ENCODE results near the gene PIEZO1. TPM values are rescaled to one million over a fixed set of nuclear protein-coding genes. Genes with fewer than 3 reads are reported as not detected.

The PIEZO1 gene
- total RNA-seq, 2 donors from 2014 or later: 272 to 318 TPM

DNA sequence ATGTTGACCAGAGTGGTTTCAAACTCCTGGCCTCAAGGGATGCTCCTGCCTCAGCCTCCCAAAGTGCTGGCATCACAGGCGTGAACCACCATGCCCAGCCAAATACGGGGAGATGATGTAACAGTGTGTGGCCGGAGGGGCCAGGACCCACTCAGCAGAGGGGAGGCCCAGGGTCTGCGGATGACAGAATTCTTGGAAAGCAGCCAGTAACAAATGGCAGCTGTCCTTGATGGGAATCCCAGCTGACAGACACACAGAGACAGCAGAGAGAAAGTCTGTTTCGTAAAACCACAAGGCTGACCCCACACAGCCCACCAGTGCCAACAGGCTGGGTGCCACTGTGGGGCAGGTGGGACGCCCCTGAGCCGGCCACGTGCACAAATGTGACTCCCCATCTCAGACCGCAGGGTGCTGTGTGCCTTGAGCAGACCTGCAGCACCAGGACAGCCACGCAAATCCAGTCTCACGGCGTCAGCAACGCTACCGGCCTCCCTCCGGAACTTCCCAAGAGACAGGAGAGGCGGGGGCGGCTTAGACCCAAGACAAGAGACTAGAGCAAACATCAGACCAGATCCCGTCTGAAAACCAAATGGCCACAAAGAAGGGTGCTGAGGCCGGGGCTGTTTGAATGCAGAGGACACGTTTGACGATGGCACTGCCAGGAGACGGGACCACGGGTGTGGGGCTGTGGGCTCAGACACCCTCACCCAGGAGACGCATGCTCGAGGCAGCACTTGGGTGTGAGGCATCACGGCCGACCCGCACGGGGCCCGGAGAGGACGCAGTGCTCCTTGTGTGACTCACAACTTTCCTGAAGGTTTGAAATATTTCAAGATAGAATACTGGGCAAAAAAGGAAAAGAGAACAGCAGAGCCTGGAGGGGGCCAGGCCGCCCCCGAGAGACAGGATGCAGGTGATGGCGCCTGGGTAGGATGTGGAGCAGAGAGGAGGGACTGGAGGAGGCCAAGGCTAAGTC is 54.1 kb downstream of the PIEZO1 start:
- H3K27ac Mint-ChIP-seq: no peak overlapping the region
- peaks cover 2% of the 10 kb centered on the region for H3K36me3 Mint-ChIP-seq (ENCODE audit: low read depth)
- H3K27me3 Mint-ChIP-seq: no peaks in the 10 kb centered on the region
- no peak overlapping the region for H3K4me3 Mint-ChIP-seq
- ATAC-seq: no peak
- peaks cover 5% of the 10 kb centered on the region for H3K4me1 Mint-ChIP-seq
- H3K9me3 ChIP-seq (ENCODE audit: control insufficient read depth, low read length, poor library complexity, severe bottlenecking): no peaks in the 10 kb centered on the region
- DNase-seq: no peak

DNA sequence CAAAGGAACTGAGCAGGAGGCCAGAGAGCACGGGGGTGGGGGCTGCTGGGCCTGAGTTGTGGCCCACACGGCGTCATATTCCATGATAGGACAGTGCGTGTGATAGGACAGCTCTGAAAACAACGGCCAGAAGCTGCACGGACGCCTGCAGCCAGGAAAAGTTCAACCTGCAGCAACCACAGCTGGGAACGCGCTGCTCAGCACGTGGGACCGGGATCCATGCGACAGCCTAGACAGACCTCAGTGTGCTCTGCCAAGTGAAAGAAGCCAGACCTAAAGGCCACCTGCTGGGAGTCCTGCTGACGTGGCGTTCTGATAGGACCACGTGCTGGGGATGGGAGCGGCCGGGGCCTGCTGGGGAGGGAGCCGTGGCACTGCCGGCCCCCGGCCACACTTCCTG is 57.1 kb downstream of the PIEZO1 start:
- no peaks in the 10 kb centered on the region for H3K9me3 ChIP-seq (ENCODE audit: control insufficient read depth, low read length, poor library complexity, severe bottlenecking)
- no peak for DNase-seq
- Mint-ChIP-seq H3K36me3 (ENCODE audit: low read depth) (peaks cover 2% of the 10 kb centered on the region), H3K27ac (no peak overlapping the region), H3K4me1 (peaks cover 5% of the 10 kb centered on the region), H3K27me3 (no peaks in the 10 kb centered on the region), H3K4me3 (no peak overlapping the region)
- ATAC-seq: no peak

DNA sequence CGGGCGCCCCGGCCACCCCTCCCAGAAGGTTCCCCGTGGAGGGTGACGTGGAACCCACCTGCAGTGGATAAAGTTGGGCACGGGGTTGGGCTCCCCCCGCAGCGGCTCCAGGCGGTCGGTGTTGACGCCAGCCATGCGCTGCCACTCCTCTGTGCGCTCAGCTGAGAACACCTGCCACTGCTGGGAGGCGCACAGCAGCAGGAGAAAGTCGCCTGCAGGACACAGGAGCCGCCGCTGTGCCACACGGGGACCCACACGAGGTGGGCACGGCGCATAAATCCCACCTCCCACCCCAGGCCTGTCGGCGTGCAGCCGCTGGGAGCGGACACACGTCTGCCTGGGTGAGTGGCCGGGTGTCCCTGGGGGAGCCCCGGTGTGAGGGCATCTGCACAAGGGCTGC is 58.0 kb downstream of the PIEZO1 start:
- Mint-ChIP-seq H3K4me1 (peaks cover 5% of the 10 kb centered on the region), H3K27me3 (no peaks in the 10 kb centered on the region), H3K27ac (no peak overlapping the region), H3K4me3 (no peak overlapping the region), H3K36me3 (ENCODE audit: low read depth) (peaks cover 2% of the 10 kb centered on the region)
- DNase-seq (no peak), ATAC-seq (no peak)
- no peaks in the 10 kb centered on the region for H3K9me3 ChIP-seq (ENCODE audit: control insufficient read depth, low read length, poor library complexity, severe bottlenecking)

DNA sequence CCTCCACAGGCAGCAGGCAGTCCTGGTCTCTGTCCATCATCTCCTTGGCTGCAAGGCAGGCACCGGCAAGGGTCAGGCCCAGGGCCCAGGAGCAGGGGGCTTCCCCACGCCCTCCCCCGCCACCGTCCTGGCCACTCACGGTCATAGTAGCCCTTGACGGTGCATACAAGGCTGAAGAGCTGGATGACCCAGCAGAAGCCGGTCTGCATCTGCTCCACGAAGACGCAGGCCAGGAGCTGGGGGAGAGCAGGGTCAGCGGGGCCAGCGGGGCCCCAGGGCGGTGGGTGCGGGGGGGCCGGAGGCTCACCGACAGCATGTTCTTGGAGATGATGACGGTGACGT is 58.6 kb downstream of the PIEZO1 start:
- peaks cover 5% of the 10 kb centered on the region for H3K4me1 Mint-ChIP-seq
- H3K27me3 Mint-ChIP-seq: no peaks in the 10 kb centered on the region
- DNase-seq: no peak
- H3K36me3 Mint-ChIP-seq (ENCODE audit: low read depth): peaks cover 2% of the 10 kb centered on the region
- no peaks in the 10 kb centered on the region for H3K9me3 ChIP-seq (ENCODE audit: control insufficient read depth, low read length, poor library complexity, severe bottlenecking)
- ATAC-seq: no peak
- H3K4me3 Mint-ChIP-seq: no peak overlapping the region
- no peak overlapping the region for H3K27ac Mint-ChIP-seq

DNA sequence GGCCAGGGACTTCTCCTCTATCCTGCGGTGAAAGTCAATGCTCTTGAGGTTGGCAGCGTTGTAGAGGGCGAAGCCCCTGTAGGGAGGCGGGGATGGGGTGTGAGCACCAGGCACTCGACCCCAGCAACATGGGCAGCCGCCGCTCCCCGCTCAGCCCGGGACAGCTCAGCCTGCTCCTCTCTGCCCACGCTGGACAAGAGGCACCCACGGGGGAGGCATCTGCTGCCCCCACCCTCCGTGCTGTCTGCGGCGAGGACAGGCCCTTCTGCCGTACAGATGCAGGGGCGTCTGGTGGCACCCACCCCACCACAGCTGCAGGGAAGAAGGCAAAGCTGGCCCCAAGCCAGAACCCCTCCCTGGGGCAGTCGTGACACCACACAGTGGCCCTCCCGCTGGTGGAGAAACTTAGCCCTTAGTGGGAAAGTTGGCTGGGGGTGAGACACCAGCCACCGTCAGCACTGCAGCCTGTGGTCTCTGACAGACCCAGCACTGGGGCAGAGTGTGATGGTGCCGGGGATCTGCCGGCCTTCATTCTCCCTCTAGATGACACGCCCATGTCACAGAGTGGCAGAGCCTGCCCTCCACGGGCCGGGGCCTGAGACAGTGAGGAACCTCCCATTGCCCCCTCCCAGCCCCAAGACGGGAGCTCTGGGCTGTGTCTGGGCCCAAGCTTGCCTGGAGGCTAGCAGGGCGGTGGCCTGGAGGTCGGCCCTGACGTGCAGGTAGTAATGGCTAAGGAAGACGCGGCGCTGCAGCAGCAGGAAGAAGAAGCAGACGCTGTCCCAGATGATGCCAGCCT is 59.2 kb downstream of the PIEZO1 start:
- ATAC-seq (no peak), DNase-seq (no peak)
- no peaks in the 10 kb centered on the region for H3K9me3 ChIP-seq (ENCODE audit: control insufficient read depth, low read length, poor library complexity, severe bottlenecking)
- Mint-ChIP-seq H3K4me1 (peaks cover 2% of the 10 kb centered on the region), H3K27me3 (no peaks in the 10 kb centered on the region), H3K4me3 (no peak overlapping the region), H3K36me3 (ENCODE audit: low read depth) (peaks cover 2% of the 10 kb centered on the region), H3K27ac (no peak overlapping the region)

DNA sequence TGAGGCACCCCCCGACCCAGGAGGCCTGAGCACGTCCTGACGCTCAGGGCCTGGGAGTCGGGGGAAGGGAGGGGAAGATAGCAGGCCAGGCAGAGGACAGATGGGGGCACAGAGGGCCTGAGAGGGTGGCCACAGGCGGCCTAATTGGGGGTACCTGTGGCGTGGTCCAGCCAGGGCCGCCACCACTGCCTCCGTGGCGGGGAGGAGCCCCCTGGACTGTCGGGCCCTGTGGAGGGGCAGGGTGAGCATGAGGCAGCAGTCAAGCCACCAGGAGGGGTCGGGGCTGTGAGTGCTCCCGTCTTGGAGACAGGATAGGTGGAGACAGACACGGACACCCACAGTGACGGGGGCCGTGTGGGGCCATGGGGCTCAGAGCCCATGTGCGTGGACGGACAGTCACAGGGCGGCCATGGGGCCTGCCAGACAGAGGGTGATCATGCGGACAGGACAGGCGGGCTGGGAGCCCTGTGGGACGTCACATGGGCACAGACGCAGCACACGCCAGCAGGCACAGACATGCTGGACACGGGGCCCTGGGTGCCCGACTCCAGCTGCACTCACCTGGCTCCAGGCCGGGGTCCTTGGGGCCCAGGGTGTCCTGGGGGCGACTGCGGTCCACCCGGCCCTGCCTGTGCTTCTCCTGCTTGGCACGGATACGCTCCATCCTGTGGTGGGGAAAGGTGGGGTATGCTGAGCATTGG is 60.0 kb downstream of the PIEZO1 start:
- H3K27ac Mint-ChIP-seq: no peak overlapping the region
- H3K4me1 Mint-ChIP-seq: peaks cover 2% of the 10 kb centered on the region
- H3K36me3 Mint-ChIP-seq (ENCODE audit: low read depth): peaks cover 2% of the 10 kb centered on the region
- no peaks in the 10 kb centered on the region for H3K27me3 Mint-ChIP-seq
- no peaks in the 10 kb centered on the region for H3K9me3 ChIP-seq (ENCODE audit: control insufficient read depth, low read length, poor library complexity, severe bottlenecking)
- ATAC-seq (no peak), DNase-seq (no peak)
- H3K4me3 Mint-ChIP-seq: no peak overlapping the region

DNA sequence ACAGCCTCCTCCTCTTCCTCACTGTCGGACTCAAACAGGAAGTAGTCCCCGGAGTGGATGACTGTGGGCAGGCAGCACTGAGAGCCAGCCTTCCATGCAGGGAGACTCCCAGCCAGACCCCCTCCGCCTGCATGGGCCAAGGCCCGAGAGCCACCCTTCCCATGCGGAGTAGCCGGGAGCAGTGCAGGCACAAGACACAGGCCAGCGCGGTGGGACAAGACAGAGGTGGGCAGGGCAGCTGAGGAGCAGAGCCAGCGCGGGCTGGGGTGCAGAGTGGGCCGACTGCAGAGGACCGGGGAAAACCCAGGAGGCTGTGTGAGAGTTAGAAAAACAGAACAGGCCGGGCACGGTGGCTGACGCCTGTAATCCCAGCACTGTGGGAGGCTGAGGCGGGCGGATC is 61.1 kb downstream of the PIEZO1 start:
- Mint-ChIP-seq H3K4me3 (no peak overlapping the region), H3K4me1 (no peaks in the 10 kb centered on the region), H3K27me3 (no peaks in the 10 kb centered on the region), H3K36me3 (ENCODE audit: low read depth) (no peaks in the 10 kb centered on the region), H3K27ac (no peak overlapping the region)
- DNase-seq (no peak), ATAC-seq (no peak)
- no peaks in the 10 kb centered on the region for H3K9me3 ChIP-seq (ENCODE audit: control insufficient read depth, low read length, poor library complexity, severe bottlenecking)

DNA sequence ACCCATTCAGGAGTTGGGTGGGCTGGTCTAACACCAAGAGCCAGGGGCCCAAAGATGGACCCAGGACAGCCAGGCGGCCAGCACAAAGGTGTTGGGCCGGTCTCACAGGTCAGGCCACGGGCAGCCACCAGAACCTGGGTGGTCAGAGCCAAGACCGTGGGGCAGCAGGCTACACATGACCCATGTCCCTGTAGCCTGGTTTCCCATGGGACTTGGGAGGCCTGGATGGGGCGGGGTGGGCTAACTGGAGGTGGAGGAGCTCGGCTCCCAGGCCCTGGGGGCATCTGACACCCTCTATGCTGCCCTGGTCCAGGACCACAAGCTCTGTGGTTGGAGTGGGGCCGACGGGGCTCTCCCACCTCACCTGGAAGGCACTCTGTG is 61.5 kb downstream of the PIEZO1 start:
- no peaks in the 10 kb centered on the region for H3K9me3 ChIP-seq (ENCODE audit: control insufficient read depth, low read length, poor library complexity, severe bottlenecking)
- H3K27ac Mint-ChIP-seq: no peak overlapping the region
- DNase-seq (no peak), ATAC-seq (no peak)
- H3K27me3 Mint-ChIP-seq: no peaks in the 10 kb centered on the region
- H3K36me3 Mint-ChIP-seq (ENCODE audit: low read depth): no peaks in the 10 kb centered on the region
- no peaks in the 10 kb centered on the region for H3K4me1 Mint-ChIP-seq
- no peak overlapping the region for H3K4me3 Mint-ChIP-seq

DNA sequence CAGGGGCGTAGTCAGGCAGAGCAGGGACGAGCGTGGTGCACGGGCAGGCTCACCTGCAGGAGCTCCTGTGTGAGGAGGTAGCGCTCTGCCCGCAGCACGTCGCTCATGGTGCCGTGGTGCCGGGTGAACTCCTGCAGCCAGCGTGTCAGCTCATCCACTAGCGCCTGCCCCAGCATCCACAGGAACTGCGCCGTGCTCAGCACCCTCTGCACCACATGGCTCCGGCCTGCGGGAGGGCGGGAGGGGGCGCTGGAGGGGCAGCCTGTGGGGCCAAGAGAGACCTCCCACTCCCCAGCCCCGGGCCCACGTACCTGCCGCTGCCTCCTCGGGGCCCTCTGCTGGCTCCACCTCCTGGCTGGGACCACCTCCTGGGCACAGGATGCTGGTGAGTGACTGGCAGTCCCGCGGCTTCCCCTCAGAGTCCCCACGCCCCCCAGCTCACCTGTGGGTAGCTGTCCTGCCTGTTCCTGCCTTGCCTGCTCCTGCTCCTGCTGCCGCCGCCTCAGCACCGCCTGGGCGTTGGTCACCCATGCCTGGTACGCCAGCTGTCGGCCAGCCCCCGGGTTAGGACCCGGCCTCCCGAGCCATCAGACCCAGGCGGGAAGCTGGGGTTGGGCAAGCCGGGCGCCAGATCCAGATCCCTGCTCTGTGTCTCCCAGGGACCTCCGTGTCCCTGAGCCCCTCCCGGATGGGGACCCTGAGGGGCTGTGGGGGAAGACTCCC is 62.1 kb downstream of the PIEZO1 start:
- no peak overlapping the region for H3K27ac Mint-ChIP-seq
- no peaks in the 10 kb centered on the region for H3K9me3 ChIP-seq (ENCODE audit: control insufficient read depth, low read length, poor library complexity, severe bottlenecking)
- H3K4me3 Mint-ChIP-seq: no peak overlapping the region
- ATAC-seq (no peak), DNase-seq (no peak)
- peaks cover under 1% of the 10 kb centered on the region for H3K4me1 Mint-ChIP-seq
- no peaks in the 10 kb centered on the region for H3K36me3 Mint-ChIP-seq (ENCODE audit: low read depth)
- no peaks in the 10 kb centered on the region for H3K27me3 Mint-ChIP-seq

DNA sequence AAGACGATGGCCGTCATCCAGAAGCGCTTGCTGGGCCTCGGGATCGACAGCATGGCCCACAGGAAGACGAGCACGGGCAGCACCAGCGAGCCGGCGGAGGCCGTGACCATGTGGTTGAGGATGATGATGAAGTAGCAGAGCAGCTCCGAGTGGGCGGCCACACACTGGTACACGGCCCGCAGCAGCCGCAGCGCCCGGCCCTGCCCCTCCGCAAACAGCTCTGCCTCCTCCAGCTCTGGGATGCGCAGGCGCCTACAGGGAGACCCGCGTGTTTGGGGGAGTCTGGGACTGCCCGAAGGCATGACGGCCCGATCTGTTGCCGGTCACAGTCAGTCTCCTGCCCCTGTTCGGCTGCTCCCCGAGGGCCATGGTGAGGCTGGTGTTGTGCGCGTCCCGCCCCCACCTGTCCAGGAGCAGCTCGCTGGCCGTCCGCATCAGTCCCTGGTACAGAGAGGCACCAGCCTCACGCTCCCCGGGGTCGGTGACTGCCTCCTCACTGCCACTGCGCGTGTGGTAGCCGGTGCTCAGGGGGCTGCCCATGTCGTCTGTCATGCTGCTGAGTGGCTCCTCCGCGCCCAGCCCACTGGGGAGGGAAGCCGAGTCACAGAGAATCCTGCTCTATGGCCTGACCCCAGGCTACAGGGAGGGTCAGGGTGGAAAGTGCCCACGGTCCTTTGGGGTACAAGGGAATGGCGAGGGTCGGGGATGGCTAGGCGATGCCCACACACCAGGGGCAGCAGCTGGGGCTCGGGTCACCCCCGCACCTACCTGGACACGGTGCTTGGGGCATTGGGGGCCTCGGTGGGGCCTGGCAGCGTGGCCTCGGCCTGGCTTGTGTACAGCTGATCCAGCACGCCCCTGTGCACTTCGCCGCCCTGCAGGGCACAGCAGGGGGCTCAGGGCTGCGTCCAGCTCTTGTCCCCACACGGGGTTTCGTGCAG is 62.9 kb downstream of the PIEZO1 start:
- H3K9me3 ChIP-seq (ENCODE audit: control insufficient read depth, low read length, poor library complexity, severe bottlenecking): no peaks in the 10 kb centered on the region
- Mint-ChIP-seq H3K4me3 (no peak overlapping the region), H3K4me1 (peaks cover 3% of the 10 kb centered on the region), H3K36me3 (ENCODE audit: low read depth) (no peaks in the 10 kb centered on the region), H3K27ac (no peak overlapping the region), H3K27me3 (no peaks in the 10 kb centered on the region)
- ATAC-seq (no peak), DNase-seq (no peak)

DNA sequence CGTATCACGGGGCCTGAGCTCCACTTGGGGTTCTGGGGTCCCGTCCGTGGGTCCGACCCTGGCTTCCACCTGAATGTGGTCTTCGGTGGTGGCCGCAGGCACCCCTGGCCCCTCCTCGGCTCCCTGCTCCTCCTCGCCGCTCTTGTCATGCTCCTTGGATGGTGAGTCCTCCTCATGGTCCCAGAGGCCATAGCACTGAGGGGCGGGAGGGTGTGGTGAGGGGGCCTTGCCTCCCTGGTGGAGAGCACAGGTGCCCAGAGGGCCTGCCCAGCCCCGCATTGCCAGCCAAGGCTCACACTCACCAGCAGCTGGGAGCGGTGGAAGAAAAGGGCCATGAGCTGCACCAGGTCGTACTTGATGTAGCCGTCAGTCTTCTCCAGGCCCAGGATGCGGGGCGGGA is 63.8 kb downstream of the PIEZO1 start:
- H3K27ac Mint-ChIP-seq: no peak overlapping the region
- no peaks in the 10 kb centered on the region for H3K27me3 Mint-ChIP-seq
- no peaks in the 10 kb centered on the region for H3K36me3 Mint-ChIP-seq (ENCODE audit: low read depth)
- no peak for ATAC-seq
- no peak for DNase-seq
- peaks cover 3% of the 10 kb centered on the region for H3K4me1 Mint-ChIP-seq
- no peak overlapping the region for H3K4me3 Mint-ChIP-seq
- H3K9me3 ChIP-seq (ENCODE audit: control insufficient read depth, low read length, poor library complexity, severe bottlenecking): no peaks in the 10 kb centered on the region

DNA sequence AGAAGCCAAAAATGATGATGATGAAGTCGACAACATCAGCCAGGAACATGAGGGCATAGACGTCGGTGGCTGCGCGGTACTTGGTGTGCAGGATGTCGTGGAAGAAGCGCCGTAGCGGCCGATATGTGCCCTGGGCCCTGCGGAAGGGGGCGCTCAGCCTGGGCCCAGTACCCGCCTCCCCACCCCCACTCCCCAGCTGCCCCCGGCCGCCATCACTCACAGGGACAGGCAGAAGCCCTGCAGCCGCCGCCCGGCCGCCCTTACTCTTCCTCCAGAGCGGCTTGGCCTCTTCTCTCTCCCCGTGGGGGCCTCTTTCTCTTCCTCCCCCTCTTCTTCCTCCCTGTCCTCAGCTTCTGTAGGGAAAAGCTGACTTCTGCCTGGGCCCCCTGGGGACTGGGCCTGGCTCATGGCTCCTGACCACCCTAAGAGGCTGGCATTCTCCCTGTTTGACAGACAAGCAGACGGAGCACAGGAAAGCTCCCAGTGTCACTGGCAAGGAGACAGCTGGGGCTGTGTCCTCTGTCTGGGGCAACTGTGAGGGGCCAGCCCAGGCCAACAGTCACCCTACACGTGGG is 64.5 kb downstream of the PIEZO1 start:
- Mint-ChIP-seq H3K36me3 (ENCODE audit: low read depth) (no peaks in the 10 kb centered on the region), H3K27ac (peak overlapping the region; percentile 27), H3K4me3 (no peak overlapping the region)

More for the DNA sequence above, 64.5 kb downstream of the PIEZO1 start:
- H3K4me1 Mint-ChIP-seq: peaks cover 3% of the 10 kb centered on the region
- ATAC-seq: no peak
- no peaks in the 10 kb centered on the region for H3K9me3 ChIP-seq (ENCODE audit: control insufficient read depth, low read length, poor library complexity, severe bottlenecking)
- no peak for DNase-seq
- H3K27me3 Mint-ChIP-seq: no peaks in the 10 kb centered on the region
